GM21447 (cell line): Measurements from ENCODE around the gene ATP2B3.

ENCODE experiments used
- ATAC-seq: cut with Tn5 transposase; IDR thresholded peaks from one replicate; pipeline ENCODE4 v1.9.1; 2021; ENCODE audit not compliant: unreplicated experiment

The ATP2B3 gene

DNA sequence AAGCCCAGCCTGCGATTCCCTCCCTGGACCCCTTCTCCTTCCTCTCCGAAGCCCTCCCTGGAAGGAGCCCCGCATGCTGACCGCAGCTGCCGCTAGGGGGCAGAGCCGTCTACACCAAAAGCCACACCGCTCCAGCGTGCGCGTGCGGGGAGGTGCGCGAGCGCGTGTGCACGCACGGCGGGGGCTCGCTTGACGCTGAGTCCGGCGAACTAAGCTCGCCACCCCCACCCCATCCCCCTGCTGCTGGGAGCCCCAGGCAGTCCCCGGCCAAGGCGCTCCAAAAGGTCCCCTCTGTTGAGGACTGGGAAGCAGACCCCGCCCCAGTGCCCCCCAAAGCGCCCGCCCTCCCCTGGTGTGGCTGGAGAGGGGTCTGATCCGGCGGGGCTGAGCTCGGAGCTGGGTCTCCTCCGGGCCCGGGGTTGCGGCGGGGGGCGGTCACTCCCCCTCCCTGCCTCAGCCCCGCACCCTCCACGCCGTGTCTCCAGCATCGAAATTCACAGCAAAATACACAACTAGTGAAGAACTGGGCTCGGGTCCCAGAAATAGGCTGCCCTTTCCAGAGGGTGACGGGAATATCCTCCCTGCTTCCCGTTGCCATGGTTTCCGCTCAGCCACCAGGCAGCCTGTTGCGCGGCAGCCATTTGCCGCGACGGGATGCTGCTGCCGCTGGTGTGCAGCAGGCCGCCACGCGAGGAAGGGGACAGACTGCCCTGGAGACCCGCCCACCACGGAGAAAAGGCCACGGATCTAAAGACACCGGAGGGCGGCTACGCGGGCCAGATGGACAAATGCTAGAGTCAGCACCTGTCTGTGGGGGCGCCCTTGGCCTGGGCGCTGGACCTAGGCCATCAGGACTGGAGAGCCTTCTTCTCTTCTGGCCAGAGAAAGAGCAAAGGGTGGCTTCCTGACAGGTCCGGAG lies 92.7 kb downstream of the ATP2B3 start:
- peak; percentile 80 for ATAC-seq

DNA sequence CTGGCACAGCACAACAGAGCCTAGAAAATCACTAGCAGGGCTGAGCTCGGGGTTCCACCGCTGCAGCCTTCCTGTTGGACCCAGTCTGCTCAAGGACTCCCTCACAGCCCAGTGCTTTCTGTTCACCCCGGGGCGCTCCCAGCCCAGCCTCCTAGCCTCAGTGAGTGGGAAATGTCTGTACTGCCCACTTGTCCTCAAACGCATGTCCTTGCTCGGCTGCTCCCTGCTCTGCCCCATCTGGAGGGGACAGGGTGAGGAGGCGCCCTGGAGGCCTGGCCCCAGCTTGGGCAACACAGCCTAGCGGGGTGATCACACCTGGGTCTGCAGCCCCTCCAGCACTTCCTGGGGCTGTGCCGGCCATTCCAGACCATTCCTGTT lies 93.4 kb downstream of the ATP2B3 start:
- no peak for ATAC-seq

DNA sequence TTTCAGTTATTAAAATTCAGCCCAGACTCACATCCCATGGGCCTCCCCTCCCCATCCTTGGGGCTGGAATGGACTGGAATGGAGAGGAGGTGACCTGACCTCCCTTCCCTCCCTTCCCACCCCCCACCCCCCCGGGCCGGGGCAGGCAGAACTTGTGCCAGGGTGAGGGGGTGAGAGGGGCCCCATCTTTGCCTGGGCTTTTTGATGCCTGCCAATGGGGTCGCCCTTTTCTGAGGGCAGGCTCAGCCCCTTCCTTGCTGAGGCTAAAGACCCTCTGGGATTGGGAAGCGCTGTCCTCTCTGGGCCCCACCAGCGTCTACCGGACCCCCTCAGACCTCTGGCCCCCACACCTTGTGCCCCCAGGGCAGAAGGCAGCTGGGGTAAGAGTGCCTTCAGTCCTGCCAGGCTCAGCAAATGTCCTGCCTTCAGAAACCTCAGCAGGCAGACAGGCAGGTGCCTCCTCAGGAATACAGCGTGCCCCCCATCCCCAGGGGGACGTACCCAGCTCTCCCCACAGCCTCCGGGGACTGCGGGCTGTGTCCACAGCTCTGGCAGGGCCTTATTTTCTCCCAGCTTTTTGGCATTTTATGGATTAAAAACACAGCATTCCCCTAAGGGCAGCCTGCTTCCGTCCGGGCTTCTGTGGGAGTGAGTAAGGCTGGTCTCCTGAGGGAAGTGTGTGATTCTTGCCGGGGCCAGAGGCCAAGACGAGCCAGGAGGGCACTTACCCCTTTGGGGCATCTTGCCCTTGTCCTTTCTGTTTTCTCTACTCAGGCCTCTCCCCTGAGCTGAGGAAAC lies 94.1 kb downstream of the ATP2B3 start:
- no peak for ATAC-seq

DNA sequence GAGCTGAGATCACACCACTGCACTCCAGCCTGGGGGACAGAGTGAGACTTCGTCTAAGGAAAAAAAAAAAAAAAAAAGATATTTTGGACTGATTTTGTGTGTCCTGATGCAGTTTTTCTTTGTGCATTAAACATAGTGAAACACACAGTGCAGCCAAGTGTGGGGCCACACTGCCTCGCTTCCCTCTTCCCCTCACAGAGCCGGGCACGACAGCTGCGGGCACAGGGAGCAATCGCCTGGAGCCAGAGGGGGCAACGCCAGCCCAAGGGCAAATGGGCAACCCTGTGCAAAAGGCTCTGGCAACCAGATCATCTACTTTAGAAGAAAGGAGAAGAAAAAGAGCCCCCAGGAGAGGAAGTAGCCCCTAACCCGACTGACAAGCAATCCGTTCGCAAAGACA lies 95.0 kb downstream of the ATP2B3 start:
- no peak for ATAC-seq

DNA sequence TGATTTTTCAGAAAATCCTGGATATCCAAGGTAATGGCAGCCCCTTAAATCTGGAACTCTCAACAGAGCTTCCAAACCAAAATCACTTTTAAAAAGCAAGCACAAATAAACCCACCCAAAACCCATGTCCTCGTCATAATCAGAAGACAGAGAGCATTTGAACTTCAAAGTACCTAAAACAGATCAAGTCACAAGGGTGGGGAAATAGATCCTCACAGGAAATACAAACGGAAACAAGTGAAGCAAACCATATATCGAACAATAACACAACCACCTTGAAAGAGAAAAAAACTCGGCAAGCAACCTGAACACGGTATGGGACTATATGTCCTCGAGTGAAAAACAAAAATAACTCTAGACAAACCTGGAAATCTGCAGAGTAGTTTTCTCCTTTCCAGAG lies 97.4 kb downstream of the ATP2B3 start:
- ATAC-seq = no peak

DNA sequence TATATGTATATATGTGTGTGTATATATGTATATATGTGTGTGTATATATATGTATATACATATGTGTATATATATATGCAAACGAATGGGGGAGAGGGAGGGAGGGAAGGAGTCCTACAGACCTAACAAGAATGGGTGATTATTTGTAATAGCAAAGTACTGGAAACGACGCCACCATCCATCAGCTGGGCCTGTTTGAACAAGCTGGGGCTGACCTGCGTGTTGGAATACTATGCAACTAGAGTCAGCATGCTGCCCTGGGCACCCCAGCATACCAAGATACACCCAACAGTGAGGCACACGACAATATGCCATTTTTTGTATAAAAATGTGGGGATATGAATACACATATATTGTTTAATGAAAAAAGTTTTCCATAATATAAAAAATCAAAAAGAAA lies 103.1 kb downstream of the ATP2B3 start:
- no peak for ATAC-seq

DNA sequence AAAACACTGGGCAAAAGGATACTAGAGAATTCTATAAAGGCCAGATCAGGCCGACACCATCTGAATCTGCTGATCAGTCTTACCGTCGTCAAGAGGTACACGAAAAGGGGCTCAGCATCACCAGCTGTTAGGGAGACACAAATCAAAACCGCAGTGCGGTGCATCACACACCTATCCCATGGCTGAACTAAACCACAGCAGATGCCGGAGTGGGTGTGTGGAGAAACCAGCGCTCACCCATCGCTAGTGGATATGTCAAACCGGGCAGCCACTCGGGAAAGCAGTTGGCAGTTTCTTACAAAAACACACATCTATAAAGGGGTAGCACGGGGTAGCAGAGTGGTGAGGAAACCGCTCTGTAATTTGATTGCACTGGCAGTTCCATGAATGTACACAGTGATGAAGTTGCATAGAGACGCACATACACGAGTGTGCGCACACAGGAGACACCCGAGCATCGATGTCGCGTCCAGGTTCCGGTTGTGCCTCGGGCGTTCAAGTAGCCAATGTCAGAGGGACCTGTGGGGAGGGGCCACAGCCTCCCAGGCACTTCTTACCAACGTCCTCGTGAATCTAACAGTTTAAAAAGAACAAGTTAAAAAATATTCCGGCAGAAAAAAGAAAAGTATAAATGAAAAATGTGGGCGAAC lies 104.6 kb downstream of the ATP2B3 start:
- no peak for ATAC-seq

DNA sequence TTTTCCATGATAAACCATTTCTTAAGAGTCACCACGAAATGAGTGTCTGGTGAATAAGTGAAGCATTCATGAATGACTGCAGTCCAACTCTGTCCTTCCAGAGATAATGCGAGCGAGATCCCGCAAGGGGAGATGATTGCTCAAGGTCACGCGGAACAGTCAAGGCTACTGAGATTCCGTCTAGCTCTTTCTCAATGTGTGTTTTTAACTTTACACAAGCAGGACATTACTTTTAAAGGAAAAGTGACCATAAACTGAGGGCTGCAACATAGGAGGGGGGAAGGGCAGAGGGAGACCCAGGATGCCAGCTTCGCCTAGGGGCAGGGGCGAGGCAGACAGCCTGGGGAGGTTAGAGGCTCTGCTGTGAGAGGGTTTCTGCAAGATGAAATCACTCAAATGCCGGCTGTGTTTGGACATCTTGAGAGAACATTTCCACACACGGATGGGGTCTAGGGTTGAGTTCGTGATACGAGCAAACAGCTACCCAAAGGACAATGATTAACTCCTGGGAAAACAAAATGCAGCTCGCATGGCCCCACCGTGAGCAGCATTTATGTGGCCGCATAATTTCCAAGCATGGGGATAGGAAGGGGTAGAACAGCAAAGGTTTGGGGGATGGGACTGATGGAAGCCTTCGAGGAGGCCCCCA lies 105.3 kb downstream of the ATP2B3 start:
- no peak for ATAC-seq

DNA sequence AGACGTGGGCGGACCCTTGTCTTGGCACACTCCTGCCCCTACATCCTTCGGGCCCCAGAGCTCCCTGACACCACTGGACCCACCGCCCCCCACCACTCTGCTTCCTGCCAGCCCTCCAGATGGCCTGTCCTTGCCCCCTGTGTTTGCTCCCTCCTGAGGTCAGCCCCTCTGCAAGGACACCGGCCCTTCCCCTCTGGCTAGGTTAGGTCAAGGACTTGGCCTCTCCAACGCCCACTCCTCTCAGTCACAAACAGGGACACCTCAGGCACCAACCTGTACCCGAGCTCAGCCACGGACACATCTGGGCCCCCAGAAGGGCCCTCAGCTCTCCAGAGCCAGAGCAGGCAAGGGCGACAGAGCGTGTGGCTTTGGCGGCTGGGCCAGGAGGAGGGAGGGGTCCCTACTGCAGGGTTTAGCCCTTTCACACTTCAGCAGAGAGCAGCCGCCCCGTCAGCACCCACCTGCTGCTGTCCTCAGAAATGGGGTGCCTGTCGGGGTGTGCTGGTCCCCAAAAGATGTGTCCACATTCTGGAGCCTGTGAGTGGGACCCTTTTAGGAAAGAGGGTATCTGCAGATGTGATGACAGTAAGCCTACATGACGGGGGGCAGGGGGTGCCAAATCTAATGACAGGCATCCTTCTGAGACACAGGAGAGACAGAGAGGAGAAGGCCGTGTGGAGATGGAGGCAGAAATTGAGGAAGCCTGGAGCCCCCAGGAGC lies 106.0 kb downstream of the ATP2B3 start:
- no peak for ATAC-seq

DNA sequence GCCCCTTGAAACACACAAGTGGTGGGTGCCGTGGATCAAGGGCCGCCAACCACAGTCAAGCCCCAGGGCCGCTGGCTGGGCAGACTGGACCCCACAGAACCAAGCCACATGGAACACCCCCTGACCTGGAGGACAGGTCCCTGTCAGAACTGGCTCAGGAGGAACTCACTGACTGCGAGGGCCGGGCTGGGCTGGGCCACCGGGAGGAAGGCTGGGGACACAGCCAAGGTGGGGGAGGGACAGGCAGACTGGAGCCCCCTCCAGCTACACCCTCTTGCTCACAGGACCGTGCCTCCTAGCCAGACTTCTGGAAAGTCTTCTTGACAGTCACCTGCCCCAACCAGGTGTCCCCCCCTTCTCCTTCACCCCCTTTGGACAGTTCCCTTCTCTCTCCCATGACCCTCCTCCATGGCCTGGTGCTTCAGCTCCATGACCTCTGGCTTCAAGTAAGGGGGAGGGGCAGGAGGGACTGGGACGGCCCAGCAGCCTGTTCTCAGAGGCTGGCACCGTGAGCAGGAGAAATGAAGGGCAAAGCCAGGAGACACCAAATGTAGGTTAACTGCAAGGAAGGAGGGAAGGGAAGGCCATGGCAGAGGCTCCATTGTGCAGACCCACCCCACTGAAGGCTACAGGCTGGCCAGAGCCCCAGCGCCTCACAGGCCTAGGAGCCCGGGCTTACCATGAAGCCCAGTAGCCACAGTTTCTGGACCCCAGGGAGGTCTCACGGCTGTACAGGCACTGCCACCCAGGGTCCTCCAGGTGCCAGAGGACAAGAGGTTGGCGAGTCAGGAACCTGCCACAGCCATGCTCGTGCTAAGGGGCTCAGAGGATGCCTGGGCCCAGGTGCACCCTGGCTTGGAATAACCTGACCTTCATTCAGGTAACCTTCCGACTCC lies 107.0 kb downstream of the ATP2B3 start:
- ATAC-seq = no peak

DNA sequence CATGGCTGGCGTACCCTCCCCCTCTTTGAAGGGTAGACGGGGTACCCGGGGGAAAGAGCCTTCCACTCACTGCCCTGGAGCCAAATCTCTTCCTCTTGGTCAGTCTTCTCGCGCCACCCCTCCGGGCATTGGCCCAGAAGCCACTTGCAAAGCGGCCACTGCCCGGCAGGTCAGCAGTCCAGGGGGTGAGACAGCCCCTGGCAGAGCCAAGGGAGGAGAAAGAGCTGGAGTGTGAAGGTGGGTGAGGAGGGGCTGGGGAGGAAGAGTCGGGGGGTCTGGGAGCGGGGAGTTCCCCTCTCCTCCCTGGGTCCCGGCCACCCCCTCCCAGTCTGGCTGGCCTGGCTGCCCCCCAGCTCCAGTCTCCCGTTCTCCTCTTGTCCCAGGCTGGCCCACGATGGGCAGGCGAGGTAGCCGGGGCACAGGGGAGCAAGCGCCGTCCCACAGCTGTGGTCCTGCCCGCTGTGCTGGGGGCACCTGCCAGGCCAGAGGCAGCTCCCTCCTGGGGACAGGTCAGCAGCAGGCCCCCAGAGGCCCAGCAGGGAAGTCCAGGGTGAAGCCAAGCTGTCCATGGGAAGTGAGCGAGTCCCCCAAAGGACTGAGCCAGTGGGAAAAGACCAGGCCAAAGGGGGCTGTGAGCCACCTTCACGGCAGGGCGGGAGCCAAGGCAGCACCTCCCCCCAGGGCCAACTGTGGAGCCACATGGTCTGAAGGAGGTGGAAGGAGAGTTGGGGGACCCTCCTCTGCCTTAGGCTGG lies 108.0 kb downstream of the ATP2B3 start:
- no peak for ATAC-seq

DNA sequence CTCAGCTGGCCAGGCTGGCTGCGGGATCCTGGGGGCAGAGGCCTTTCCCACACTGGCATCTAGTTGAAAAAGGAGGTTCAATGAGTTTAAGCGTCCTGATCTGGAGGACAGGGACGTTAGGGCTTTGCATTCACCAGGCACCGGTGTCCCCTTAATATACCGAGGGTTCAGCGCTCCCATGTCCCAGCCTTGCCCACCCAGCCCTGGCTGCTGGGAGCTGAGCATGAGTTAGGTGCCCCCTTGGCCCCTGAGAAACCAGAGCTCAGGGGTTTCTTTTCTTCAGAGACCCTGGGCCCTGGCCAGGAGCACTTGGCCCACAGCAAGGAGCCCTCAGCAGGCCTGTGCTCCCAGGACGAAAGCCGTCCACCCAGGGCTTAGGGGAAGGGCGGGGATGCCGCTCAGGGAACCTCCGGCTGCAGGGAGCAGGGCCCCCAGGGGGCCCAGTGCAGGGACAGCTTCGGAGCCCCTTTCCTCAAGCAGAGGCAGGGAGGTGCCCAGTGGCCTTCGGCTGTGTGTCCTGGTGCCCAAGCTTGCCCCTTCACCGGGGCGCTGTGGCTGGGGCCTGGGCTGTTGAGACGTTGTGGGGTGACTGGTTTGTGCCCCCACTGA lies 108.7 kb downstream of the ATP2B3 start:
- no peak for ATAC-seq

DNA sequence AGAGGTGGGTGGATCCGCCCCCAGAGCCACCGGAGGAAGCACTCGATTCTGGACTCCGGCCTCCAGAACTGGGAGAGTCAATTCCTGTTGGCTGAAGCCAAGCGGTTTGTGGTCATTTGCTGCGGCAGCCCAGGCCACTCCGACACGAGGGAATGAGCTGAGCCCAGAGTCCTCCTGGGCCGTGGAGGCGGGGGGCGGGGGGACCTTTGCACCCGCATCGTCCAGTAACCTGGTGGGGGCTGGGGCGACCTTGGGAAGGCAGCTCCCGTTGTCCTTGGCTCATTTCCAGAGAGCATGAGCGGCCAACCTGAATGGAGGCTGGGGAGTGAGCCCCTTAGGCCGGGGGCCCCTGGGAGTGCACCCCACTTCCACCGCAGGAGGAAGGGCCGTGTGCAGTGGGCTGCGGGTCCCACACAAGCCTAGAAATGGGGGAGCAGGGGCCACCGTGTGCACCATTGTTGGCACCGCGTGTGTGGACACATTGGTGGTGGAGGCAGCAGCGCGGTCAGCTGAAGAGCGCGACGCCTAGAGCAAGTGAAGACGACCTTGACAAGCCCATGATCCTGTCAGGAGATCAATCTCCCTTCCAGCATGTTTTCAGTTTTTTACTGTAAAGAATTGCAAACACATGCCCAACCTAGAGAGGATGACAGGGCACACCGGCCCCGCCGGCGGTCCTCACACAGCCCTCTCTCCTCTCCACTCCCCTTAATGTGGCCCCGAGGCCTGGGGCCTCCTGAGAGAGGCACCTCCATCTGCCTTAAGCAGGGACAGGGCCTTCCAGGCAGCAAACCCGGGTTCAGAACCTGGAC lies 109.6 kb downstream of the ATP2B3 start:
- no peak for ATAC-seq

DNA sequence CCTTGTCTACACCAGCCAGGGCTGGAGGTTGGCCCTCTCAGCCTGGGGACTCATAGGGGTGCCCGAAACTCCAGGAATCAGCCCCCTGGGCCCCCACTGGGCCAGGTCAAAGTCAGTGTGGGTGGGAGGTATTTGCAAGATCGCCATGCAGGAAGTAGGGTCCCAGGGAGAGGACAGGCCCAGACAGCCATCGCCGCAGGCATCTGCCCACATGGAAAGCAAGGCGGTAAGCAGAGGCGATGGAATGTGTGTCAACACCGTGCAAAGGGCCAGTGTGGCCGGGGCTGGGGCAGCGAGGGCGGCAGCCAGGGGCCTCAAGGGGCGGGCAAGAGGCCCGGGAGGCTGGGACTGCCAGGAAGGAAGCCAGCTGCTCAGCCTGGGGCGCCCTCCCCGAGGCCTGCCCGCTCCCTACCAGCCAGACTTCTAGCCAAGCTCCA lies 110.3 kb downstream of the ATP2B3 start:
- no peak for ATAC-seq

DNA sequence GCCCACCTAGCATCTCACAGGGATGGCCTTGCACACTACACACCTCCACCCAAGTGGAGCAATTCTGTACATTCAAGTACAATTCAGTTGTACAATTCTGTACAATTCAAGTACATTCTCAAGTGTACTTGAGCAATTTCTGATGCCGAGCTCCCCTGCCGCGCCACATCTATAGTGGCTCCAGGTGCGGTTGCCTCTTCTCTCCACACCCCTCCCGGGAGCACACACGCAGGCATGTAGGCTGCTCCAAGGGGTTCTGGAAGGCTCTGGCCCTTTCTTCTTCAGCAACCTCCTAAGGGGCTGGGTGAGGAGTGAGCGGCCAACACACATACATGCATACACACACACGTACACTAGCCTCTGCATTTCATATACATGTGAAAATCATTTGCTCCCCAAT lies 110.7 kb downstream of the ATP2B3 start:
- no peak for ATAC-seq

DNA sequence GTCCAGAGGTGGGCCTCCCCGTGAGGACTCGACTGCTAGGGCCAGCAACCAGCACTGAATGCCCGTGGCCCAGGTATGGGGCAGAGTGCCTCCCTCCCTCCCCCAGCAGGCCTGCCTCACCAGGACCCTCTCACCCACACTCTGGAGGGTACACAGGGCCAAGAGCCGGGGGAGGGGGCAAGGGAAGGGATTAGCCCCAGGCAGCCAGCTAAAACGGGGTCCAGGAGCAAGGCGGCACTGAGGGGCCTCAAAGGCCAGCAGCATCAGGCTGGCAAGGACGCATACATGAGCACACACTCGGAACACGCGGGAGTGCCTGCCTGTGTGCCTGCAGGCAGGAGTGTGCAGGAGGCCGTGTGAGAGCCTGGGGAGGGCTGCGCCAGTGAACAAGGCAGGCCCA lies 111.2 kb downstream of the ATP2B3 start:
- ATAC-seq = no peak

DNA sequence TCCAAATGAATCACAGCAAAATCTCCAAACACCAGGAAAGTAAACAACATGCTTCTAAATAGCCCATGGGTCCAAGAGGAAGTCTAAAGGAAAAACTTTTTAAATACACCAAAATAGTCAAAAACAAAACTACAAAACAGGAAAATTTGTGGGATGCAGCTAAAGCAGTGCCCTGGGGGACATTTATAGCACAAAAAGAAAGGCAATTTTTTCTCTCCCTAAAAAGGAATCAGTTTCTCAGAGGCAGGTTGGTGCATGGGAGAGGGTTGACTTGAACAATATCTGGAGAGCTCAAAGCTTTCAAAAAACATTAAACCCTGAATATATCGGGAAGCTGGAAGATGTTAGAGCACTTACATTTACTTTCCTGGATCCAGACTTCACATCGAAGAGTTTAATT lies 113.9 kb downstream of the ATP2B3 start:
- ATAC-seq = no peak
